ENCODE data around the gene CCL2.

GRCh38 chr17:34254651-34255380, at the start of gene CCL2:
- TF ChIP-seq FOXA1 (IDR thresholded peaks at IDR 0.05) (no peak), PKNOX1 (IDR thresholded peaks at IDR 0.05) (no peak), ARNT (IDR thresholded peaks at IDR 0.05) (no peak), ELF4 (IDR thresholded peaks at IDR 0.05) (no peak), SP1 (IDR thresholded peaks at IDR 0.05) (no peak), TARDBP (IDR thresholded peaks at IDR 0.05) (no peak), FOXK2 (IDR thresholded peaks at IDR 0.05) (no peak), FOXM1 (IDR thresholded peaks at IDR 0.05; ENCODE audit: borderline replicate concordance) (no peak), SUZ12 (IDR thresholded peaks at IDR 0.05) (no peak), HDGF (IDR thresholded peaks at IDR 0.05; ENCODE audit: borderline replicate concordance) (no peak), BHLHE40 (IDR thresholded peaks at IDR 0.05; ENCODE audit: borderline replicate concordance) (no peak), NFRKB (IDR thresholded peaks at IDR 0.05) (no peak), CTBP1 (IDR thresholded peaks at IDR 0.05; ENCODE audit: borderline replicate concordance) (no peak)
